GM10248 (cell line): Measurements from ENCODE around the gene NTN1.
"Not testable (repeated sequence)": the region's sequence is repeated elsewhere in the genome, so short reads cannot be mapped to it uniquely, and the experiment has no call there.

Experiments used
- CTCF ChIA-PET: fragments of 300-600 bp; sonication (Branson Sonifier 250); formaldehyde crosslinking; extraction: SDS; loops from one replicate; lab custom pipeline; 2021; ENCODE audit warnings: antibody characterized with exemption; lab: Yijun Ruan, JAX
- POLR2A ChIA-PET: fragments of 350-650 bp; sonication (Branson Sonifier 250); formaldehyde crosslinking; extraction: SDS; loops from one replicate; lab custom pipeline; 2020; ENCODE audit warnings: antibody characterized with exemption; lab: Yijun Ruan, JAX
- DNase-seq: peaks from one replicate; pipeline ENCODE4 v3.0.0; 2012; ENCODE audit errors: extremely low spot score
- CTCF ChIP-seq: IDR thresholded peaks from 2 replicates; pipeline ENCODE4 v1.5.1; 2012; ENCODE audit warnings: mild to moderate bottlenecking, low read depth; ENCODE audit errors: extremely low read depth, missing control alignments, control extremely low read depth

NTN1 gene

GRCh38 chr17:9095390-9095789 lies 74.1 kb downstream of the NTN1 start:
- POLR2A ChIA-PET: no interaction called here
- DNase-seq: no peak
- CTCF ChIA-PET: no interaction called here
- TF ChIP-seq CTCF: no peak

- ChIA-PET POLR2A (no interaction called here), CTCF (no interaction called here)
- no peak for TF ChIP-seq CTCF
- no peak for DNase-seq
Measured at GRCh38 chr17:9098242-9098825, 77.0 kb downstream of the NTN1 start.

- no peak for DNase-seq
- no peak for TF ChIP-seq CTCF
- POLR2A ChIA-PET: no interaction called here
- CTCF ChIA-PET: no interaction called here
Measured at GRCh38 chr17:9101356-9101755, 80.0 kb downstream of the NTN1 start.

- DNase-seq, POLR2A ChIA-PET: not testable (repeated sequence)
- CTCF ChIA-PET: interaction anchor here (0.9 kb wide), 1 partner anchor 10 kb away, joined by 3 read pairs; no protein-coding TSS in a partner anchor
Measured at GRCh38 chr17:9103193-9103592, 81.9 kb downstream of the NTN1 start.

GRCh38 chr17:9104370-9105041 lies 83.2 kb downstream of the NTN1 start:
- ChIA-PET CTCF (no interaction called here), POLR2A (no interaction called here)
- no peak for TF ChIP-seq CTCF
- DNase-seq: no peak

GRCh38 chr17:9105068-9105868 lies 84.0 kb downstream of the NTN1 start:
- POLR2A ChIA-PET: no interaction called here
- DNase-seq: no peak
- TF ChIP-seq CTCF: no peak
- CTCF ChIA-PET: no interaction called here

- POLR2A ChIA-PET, DNase-seq, CTCF ChIA-PET: not testable (repeated sequence)
Measured at GRCh38 chr17:9106278-9106677, 85.0 kb downstream of the NTN1 start.
